Suprapubic skin (tissue), 4 donors: ENCODE data around the gene ARHGEF39. TPM values are rescaled to one million over a fixed set of nuclear protein-coding genes. Genes with fewer than 3 reads are reported as not detected.
A peak's percentile ranks its signal among the peaks of the same experiment; 100 is the strongest.

ENCODE experiments used
- DNase-seq, 2 donors: peaks; one replicate each; pipeline ENCODE4 v3.0.0-alpha.2; 2019; ENCODE audit warnings: low spot score in 2 of 2
- H3K27ac ChIP-seq: fragments of 200-600 bp; sonication (generic); one replicate; pipeline ENCODE4 v1.5.1; 2019
- H3K27me3 ChIP-seq: fragments of 200-600 bp; sonication (generic); one replicate; pipeline ENCODE4 v1.5.1; 2019
- H3K36me3 ChIP-seq: fragments of 200-600 bp; sonication (generic); one replicate; pipeline ENCODE4 v1.5.1; 2019
- H3K4me1 ChIP-seq: fragments of 200-600 bp; sonication (generic); one replicate; pipeline ENCODE4 v1.5.1; 2019
- H3K4me3 ChIP-seq: fragments of 200-600 bp; sonication (generic); one replicate; pipeline ENCODE4 v1.5.1; 2019; ENCODE audit warnings: mild to moderate bottlenecking
- H3K9me3 ChIP-seq: fragments of 200-600 bp; sonication (generic); one replicate; pipeline ENCODE4 v1.5.1; 2019
- CTCF ChIP-seq, 2 donors: fragments of 200-600 bp in 1 of 2; fragments of 450-650 bp in 1 of 2; sonication (generic) in 1 of 2; IDR thresholded peaks; one replicate each; pipeline ENCODE4 v1.5.1; 2016 to 2019; ENCODE audit warnings: antibody characterized with exemption in 2 of 2, mild to moderate bottlenecking in 1 of 2, moderate library complexity in 1 of 2
- EP300 ChIP-seq: sonication (generic); formaldehyde crosslinking; IDR thresholded peaks from one replicate; pipeline ENCODE4 v1.6.1; 2017; ENCODE audit warnings: antibody characterized with exemption
- POLR2A ChIP-seq, 2 donors: fragments of 450-650 bp; IDR thresholded peaks; one replicate each; pipeline ENCODE4 v1.6.1; 2017; ENCODE audit warnings: antibody characterized with exemption in 2 of 2, mild to moderate bottlenecking in 2 of 2, moderate library complexity in 2 of 2
- POLR2AphosphoS5 ChIP-seq, 3 donors: sonication (generic); formaldehyde crosslinking; IDR thresholded peaks; one replicate each; pipeline ENCODE4 v1.6.1; 2017; ENCODE audit warnings: antibody characterized with exemption in 3 of 3
- WGBS: methylation state at CpG from one replicate; pipeline ENCODE4 v1.1.5; 2018; 5-methylcytosine and 5-hydroxymethylcytosine counted together
- total RNA-seq, 4 donors: library from RNA; depleted of rRNA; stranded (reverse); fragments of >200 nt; gene quantifications; one replicate each; pipeline ENCODE4 v1.1.0, GENCODE V29; 2016

Gene ARHGEF39
- total RNA-seq, 4 donors from 2014 or later: 0.34 to 11.3 (median 1.9) TPM

- no peak overlapping the region for H3K4me3 ChIP-seq
- peaks cover 12% of the 10 kb centered on the region for H3K4me1 ChIP-seq
- TF ChIP-seq POLR2AphosphoS5 (IDR thresholded peaks at IDR 0.05) (no peak), POLR2A (IDR thresholded peaks at IDR 0.05) (no peak), EP300 (no peak), CTCF (IDR thresholded peaks at IDR 0.05) (no peak)
- H3K36me3 ChIP-seq: peaks cover 18% of the 10 kb centered on the region
- H3K27ac ChIP-seq: no peak overlapping the region
- WGBS: 91% methylated on average over 8 of the region's 8 CpGs
- H3K9me3 ChIP-seq: no peaks in the 10 kb centered on the region
- DNase-seq: no peak
- H3K27me3 ChIP-seq: no peaks in the 10 kb centered on the region
Measured at GRCh38 chr9:35679766-35680330, 14.9 kb upstream of the ARHGEF39 start.

- H3K9me3 ChIP-seq: no peaks in the 10 kb centered on the region
- no peak for DNase-seq
- TF ChIP-seq POLR2A (IDR thresholded peaks at IDR 0.05): no peak
- TF ChIP-seq EP300: no peak
- H3K36me3 ChIP-seq: peaks cover 10% of the 10 kb centered on the region
- H3K27me3 ChIP-seq: no peaks in the 10 kb centered on the region
- no peak overlapping the region for H3K4me3 ChIP-seq
- no peak overlapping the region for H3K27ac ChIP-seq
- H3K4me1 ChIP-seq: peaks cover 12% of the 10 kb centered on the region
- 88% methylated on average over 5 of the region's 5 CpGs for WGBS
Measured at GRCh38 chr9:35679091-35679490, 14.1 kb upstream of the ARHGEF39 start.

GRCh38 chr9:35675732-35676392 is 10.9 kb upstream of the ARHGEF39 start:
- TF ChIP-seq CTCF (IDR thresholded peaks at IDR 0.05) (no peak), POLR2AphosphoS5 (IDR thresholded peaks at IDR 0.05) (no peak), EP300 (no peak), POLR2A (IDR thresholded peaks at IDR 0.05) (no peak)
- Histone ChIP-seq H3K4me1 (peaks cover 12% of the 10 kb centered on the region), H3K27ac (no peak overlapping the region), H3K36me3 (no peaks in the 10 kb centered on the region), H3K4me3 (peak overlapping the region; percentile 51), H3K9me3 (no peaks in the 10 kb centered on the region), H3K27me3 (no peaks in the 10 kb centered on the region)
- 28% methylated on average over 26 of the region's 51 CpGs for WGBS
- DNase-seq: no peak

GRCh38 chr9:35675204-35675603 is 10.2 kb upstream of the ARHGEF39 start:
- no peak for TF ChIP-seq POLR2A (IDR thresholded peaks at IDR 0.05)
- no peak for TF ChIP-seq EP300
- no peak for TF ChIP-seq CTCF (IDR thresholded peaks at IDR 0.05)
- no peak for TF ChIP-seq POLR2AphosphoS5 (IDR thresholded peaks at IDR 0.05)
- WGBS: 30% methylated on average over 10 of the region's 13 CpGs
- H3K4me1 ChIP-seq: peaks cover 12% of the 10 kb centered on the region
- peak overlapping the region; percentile 51 for H3K4me3 ChIP-seq
- no peaks in the 10 kb centered on the region for H3K9me3 ChIP-seq
- H3K27ac ChIP-seq: no peak overlapping the region
- no peaks in the 10 kb centered on the region for H3K36me3 ChIP-seq
- no peak for DNase-seq
- H3K27me3 ChIP-seq: no peaks in the 10 kb centered on the region

GRCh38 chr9:35674025-35674361 is 9.0 kb upstream of the ARHGEF39 start:
- TF ChIP-seq CTCF (IDR thresholded peaks at IDR 0.05) (no peak), POLR2AphosphoS5 (IDR thresholded peaks at IDR 0.05) (no peak), EP300 (no peak), POLR2A (IDR thresholded peaks at IDR 0.05) (no peak)
- Histone ChIP-seq H3K27ac (no peak overlapping the region), H3K9me3 (no peaks in the 10 kb centered on the region), H3K27me3 (no peaks in the 10 kb centered on the region), H3K4me3 (no peak overlapping the region), H3K4me1 (peaks cover 12% of the 10 kb centered on the region), H3K36me3 (no peaks in the 10 kb centered on the region)
- no peak for DNase-seq
- 64% methylated on average over 3 of the region's 3 CpGs for WGBS
